Neural crest cell (in vitro differentiated cells): ENCODE data around the gene ZNF664. TPM values are rescaled to one million over a fixed set of nuclear protein-coding genes. Genes with fewer than 3 reads are reported as not detected.

ENCODE experiments used
- DNase-seq: peaks from one replicate; pipeline ENCODE4 v3.0.0; 2021; ENCODE audit warnings: low read depth, mixed read lengths, low spot score
- H3K27ac Mint-ChIP-seq: one replicate; pipeline ENCODE4 v1.8.0; 2021; ENCODE audit warnings: mild to moderate bottlenecking, mixed read lengths; ENCODE audit not compliant: unreplicated experiment
- H3K27me3 Mint-ChIP-seq: 2 replicates; pipeline ENCODE4 v1.8.0; 2021; ENCODE audit warnings: low read depth, mild to moderate bottlenecking, mixed read lengths
- H3K36me3 Mint-ChIP-seq: 2 replicates; pipeline ENCODE4 v1.8.0; 2021; ENCODE audit warnings: low read depth, mild to moderate bottlenecking, mixed read lengths
- H3K4me1 Mint-ChIP-seq: 2 replicates; pipeline ENCODE4 v1.8.0; 2021; ENCODE audit warnings: mixed read lengths
- H3K4me3 Mint-ChIP-seq: one replicate; pipeline ENCODE4 v1.8.0; 2021; ENCODE audit warnings: mild to moderate bottlenecking, mixed read lengths
- H3K9me3 Mint-ChIP-seq: 2 replicates; pipeline ENCODE4 v1.8.0; 2021; ENCODE audit warnings: mixed read lengths
- total RNA-seq: library from RNA; stranded (reverse); gene quantifications from 2 replicates; pipeline ENCODE4 v1.2.1, GENCODE V29; 2021
- TF ChIP-seq, protein P1 (sequence below): fragments of 200-600 bp; sonication (generic); conservative IDR thresholded peaks from 2 replicates; pipeline ENCODE4 v1.5.0; 2021; ENCODE audit warnings: antibody characterized with exemption, mild to moderate bottlenecking

ZNF664 gene
- total RNA-seq, 1 donor from 2014 or later = 156 TPM

DNA sequence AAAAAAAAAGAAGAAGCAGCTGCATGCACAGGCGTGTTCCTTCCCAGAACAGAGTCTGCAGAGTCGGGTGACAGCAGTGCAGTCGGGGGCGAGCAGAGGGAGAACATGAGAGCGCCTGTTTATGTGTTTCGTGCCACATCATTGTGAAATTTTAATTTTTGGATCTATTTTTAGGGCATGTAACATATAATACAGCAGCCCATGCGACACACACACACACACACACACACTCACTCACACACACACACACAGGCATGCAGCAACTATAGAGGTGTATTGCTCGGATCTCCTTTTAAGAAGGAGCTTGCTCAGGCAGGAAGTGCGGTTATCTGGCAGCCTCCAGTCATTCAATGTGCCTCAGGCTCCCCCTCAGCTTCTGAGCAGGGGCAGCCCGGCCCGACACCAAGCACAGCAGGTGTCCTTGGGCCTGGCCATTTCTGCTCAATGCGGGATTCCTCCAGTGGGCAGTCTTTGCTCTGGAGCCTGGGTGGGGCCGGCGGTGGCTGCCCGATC lies 71.8 kb downstream of the ZNF664 start:
- Mint-ChIP-seq H3K27ac (no peak overlapping the region), H3K36me3 (peaks cover 20% of the 10 kb centered on the region)

DNA sequence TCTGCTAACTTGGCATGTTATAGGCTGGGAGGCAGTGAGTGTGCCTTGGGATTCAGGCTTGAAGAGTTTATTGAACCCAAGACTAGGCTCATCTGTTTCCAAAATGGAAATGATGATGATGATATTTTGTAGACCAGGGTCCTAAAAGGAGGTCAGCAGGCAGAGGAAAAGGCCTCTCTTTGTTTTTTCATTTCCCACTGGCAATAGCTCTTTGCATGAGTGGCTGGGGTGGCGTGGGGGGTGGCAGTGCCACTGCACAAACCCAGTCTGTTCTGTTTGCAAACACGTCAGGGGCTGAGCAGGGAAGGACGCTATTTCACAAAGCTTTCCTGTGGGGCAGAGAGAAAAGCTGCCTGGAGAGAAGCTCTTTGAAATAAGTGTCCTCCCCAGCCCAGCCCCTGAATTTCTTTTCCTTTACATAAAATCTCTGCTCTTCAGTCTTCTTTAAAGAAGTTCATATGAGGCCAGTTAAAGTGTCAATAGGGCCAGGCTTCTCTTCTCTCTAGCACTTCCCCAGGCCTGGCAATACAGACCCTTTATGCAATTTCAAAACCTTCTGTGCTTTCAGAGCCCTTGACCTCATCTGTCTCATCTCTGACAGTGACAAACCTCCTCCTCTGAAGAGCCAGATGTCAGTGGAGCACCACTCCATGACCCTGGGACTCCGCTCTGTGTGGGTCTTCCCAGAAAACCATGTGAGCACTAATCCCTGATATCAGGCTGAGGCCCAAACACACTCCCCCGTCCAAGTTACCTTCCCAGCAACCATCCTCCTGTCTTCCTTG lies 72.8 kb downstream of the ZNF664 start:
- H3K36me3 Mint-ChIP-seq = peaks cover 20% of the 10 kb centered on the region
- H3K4me3 Mint-ChIP-seq = no peak overlapping the region
- peaks cover 15% of the 10 kb centered on the region for H3K9me3 Mint-ChIP-seq
- H3K27ac Mint-ChIP-seq = no peak overlapping the region
- TF ChIP-seq, protein P1, sequence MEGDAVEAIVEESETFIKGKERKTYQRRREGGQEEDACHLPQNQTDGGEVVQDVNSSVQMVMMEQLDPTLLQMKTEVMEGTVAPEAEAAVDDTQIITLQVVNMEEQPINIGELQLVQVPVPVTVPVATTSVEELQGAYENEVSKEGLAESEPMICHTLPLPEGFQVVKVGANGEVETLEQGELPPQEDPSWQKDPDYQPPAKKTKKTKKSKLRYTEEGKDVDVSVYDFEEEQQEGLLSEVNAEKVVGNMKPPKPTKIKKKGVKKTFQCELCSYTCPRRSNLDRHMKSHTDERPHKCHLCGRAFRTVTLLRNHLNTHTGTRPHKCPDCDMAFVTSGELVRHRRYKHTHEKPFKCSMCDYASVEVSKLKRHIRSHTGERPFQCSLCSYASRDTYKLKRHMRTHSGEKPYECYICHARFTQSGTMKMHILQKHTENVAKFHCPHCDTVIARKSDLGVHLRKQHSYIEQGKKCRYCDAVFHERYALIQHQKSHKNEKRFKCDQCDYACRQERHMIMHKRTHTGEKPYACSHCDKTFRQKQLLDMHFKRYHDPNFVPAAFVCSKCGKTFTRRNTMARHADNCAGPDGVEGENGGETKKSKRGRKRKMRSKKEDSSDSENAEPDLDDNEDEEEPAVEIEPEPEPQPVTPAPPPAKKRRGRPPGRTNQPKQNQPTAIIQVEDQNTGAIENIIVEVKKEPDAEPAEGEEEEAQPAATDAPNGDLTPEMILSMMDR = no peak
- DNase-seq = no peak
- no peaks in the 10 kb centered on the region for H3K27me3 Mint-ChIP-seq
- H3K4me1 Mint-ChIP-seq = peaks cover 20% of the 10 kb centered on the region

More for the DNA sequence above, 71.8 kb downstream of the ZNF664 start:
- Mint-ChIP-seq H3K4me3 (no peak overlapping the region), H3K9me3 (peaks cover 15% of the 10 kb centered on the region), H3K27me3 (no peaks in the 10 kb centered on the region), H3K4me1 (peaks cover 20% of the 10 kb centered on the region)
- TF ChIP-seq, protein P1 = no peak
- DNase-seq = no peak

DNA sequence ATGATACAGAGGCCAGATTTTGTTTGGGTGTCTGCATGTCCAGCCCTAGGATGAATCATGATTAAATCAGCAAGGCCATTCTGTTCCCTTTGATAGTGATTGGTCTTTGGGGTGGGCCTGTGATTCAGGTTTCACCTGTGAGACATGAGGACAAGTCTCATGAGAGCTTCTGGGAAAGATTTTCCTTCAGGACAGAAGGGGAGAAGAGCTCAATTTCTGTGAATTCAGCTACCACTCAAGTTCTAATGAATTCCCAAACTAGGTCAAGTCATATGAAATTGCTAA lies 73.4 kb downstream of the ZNF664 start:
- H3K4me1 Mint-ChIP-seq = peaks cover 20% of the 10 kb centered on the region
- DNase-seq = no peak
- peaks cover 20% of the 10 kb centered on the region for H3K36me3 Mint-ChIP-seq
- H3K4me3 Mint-ChIP-seq = no peak overlapping the region
- H3K27ac Mint-ChIP-seq = no peak overlapping the region
- H3K27me3 Mint-ChIP-seq = no peaks in the 10 kb centered on the region
- peaks cover 15% of the 10 kb centered on the region for H3K9me3 Mint-ChIP-seq
- TF ChIP-seq, protein P1 = no peak

DNA sequence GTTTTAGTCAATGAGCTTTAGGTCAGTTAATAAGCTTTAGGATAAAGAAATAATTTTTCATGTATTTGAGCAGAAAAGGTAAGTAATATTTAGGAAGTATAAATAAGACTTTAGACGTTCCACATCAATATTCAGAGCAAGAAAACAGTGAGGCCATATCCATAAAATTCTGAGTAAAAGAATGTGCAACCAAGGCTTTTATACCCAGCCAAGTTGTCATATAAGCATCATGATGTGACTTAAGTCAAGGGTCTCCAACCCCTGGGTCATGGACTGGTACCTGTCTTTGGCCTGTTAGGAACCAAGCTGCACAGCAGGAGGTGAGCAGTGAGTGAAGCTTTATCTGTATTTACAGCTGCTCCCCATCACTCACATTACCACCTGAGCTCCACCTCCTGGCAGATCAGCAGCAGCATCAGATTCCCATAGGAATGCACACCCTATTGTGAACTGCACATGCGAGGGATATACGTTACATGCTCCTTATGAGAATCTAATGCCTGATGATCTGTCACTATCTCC lies 74.1 kb downstream of the ZNF664 start:
- TF ChIP-seq, protein P1 = no peak
- peaks cover 15% of the 10 kb centered on the region for H3K9me3 Mint-ChIP-seq
- DNase-seq = no peak
- H3K27me3 Mint-ChIP-seq = no peaks in the 10 kb centered on the region
- peaks cover 20% of the 10 kb centered on the region for H3K36me3 Mint-ChIP-seq
- H3K27ac Mint-ChIP-seq = no peak overlapping the region
- no peak overlapping the region for H3K4me3 Mint-ChIP-seq
- peaks cover 24% of the 10 kb centered on the region for H3K4me1 Mint-ChIP-seq

DNA sequence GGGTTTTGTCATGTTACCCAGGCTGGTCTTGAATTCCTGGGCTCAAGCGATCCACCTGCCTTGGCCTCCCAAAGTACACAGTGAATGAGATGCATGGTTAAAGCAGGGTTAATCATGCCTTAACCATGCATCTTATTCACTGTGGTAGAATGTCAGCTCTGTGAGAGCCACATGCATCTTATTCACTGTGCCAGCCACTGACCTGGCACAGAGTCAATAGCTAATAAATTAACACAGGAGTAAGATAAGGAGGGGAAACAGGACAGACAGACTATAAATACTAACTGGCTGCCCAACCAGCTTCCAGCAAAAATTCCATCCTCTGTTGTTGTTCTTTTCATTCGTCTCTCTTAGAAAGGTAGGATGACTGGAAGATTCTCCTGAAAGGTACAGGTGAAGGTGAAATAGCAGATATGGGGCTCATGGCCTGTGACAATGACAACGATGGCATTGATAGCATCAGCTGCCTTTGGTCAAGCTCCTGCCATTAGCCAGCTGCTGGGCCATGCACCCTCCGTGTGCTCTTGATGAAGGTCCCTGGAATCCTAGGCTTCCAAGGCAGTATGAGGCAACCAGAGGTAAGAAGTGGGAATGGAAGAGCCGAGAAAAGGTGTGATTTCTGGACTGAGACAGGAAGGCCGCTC lies 76.6 kb downstream of the ZNF664 start:
- Mint-ChIP-seq H3K27me3 (no peaks in the 10 kb centered on the region), H3K27ac (no peak overlapping the region), H3K36me3 (peaks cover 22% of the 10 kb centered on the region), H3K9me3 (peaks cover 15% of the 10 kb centered on the region), H3K4me3 (no peak overlapping the region), H3K4me1 (peaks cover 29% of the 10 kb centered on the region)
- TF ChIP-seq, protein P1 = no peak
- DNase-seq = no peak
